Measurements from ENCODE around the gene NR1I3. TPM values are rescaled to one million over a fixed set of nuclear protein-coding genes. Genes with fewer than 3 reads are reported as not detected.

The NR1I3 gene
- total RNA-seq, 1 experiment from 2014 or later: not detected

- peak within 1 kb of the TSS; percentile 23 for H2BK5ac ChIP-seq (ENCODE audit: insufficient read length, low read length)
- H3K27ac Mint-ChIP-seq: peak within 1 kb of the TSS; percentile 92 to 99 (median 99)
- H3T11ph ChIP-seq (ENCODE audit: low read length): no peak within 1 kb of the TSS
- DNase-seq: peak; percentile 99
- H3K4me1 ChIP-seq (ENCODE audit: insufficient read depth, low read length): peaks cover 24% of the 10 kb centered on the region
- peaks cover 20 to 35% (median 29%) of the 10 kb centered on the region in 3 experiments; a peak in 6 of 7 replicates for H3K36me3 Mint-ChIP-seq (ENCODE audit: insufficient read depth in 1 of 3, low read depth in 3 of 3)
- H3K9me3 Mint-ChIP-seq: no peaks in the 10 kb centered on the region; a peak in 1 of 5 replicates
- H3K27me3 Mint-ChIP-seq (ENCODE audit: low read depth): no peaks in the 10 kb centered on the region
- no peaks in the 10 kb centered on the region for H3K79me1 ChIP-seq (ENCODE audit: insufficient read depth, low read depth, low read length, poor library complexity, severe bottlenecking)
- H3K9me3 ChIP-seq (ENCODE audit: control insufficient read depth, low read depth, low read length): no peaks in the 10 kb centered on the region
- H3K18ac ChIP-seq (ENCODE audit: insufficient read length, low read depth, low read length): peak within 1 kb of the TSS; percentile 93
- peak; percentile 56 for TF ChIP-seq CTCF (conservative IDR thresholded peaks at IDR 0.05)
- H2BK12ac ChIP-seq (ENCODE audit: insufficient read length, low read depth, low read length): peak within 1 kb of the TSS; percentile 64
- H2AK5ac ChIP-seq (ENCODE audit: insufficient read length, low read length): peak within 1 kb of the TSS; percentile 4
- H4K20me1 ChIP-seq (ENCODE audit: control insufficient read depth, insufficient read depth, insufficient read length): no peaks in the 10 kb centered on the region
- H3K23ac ChIP-seq (ENCODE audit: insufficient read length, low read depth, low read length): no peak within 1 kb of the TSS
- H4K91ac ChIP-seq (ENCODE audit: insufficient read length, low read depth, low read length): peak within 1 kb of the TSS; percentile 87
- peak within 1 kb of the TSS; percentile 91 for H3K4me3 Mint-ChIP-seq
- no peaks in the 10 kb centered on the region for H3K79me2 ChIP-seq (ENCODE audit: insufficient read depth, low read length)
- H2AFZ ChIP-seq (ENCODE audit: low read length): no peak within 1 kb of the TSS
- H3K4ac ChIP-seq (ENCODE audit: low read depth, low read length): peak within 1 kb of the TSS; percentile 0; the same call in 1 of the 2 replicates
- H2BK15ac ChIP-seq (ENCODE audit: low read depth, low read length): no peak within 1 kb of the TSS
- H3K56ac ChIP-seq (ENCODE audit: insufficient read length, low read depth, low read length): no peak within 1 kb of the TSS
- WGBS (ENCODE audit: extremely low coverage, insufficient read length, low lambda C conversion rate): no CpG with 5 or more reads among the region's 53 CpGs
- H2BK120ac ChIP-seq (ENCODE audit: low read depth, low read length, poor library complexity, severe bottlenecking): peak within 1 kb of the TSS; percentile 15
- peak within 1 kb of the TSS; percentile 26 for H4K5ac ChIP-seq (ENCODE audit: insufficient read length, low read depth, low read length)
- peak within 1 kb of the TSS; percentile 72 for H3K27ac ChIP-seq (ENCODE audit: insufficient read length, low read depth, low read length)
- H3K27me3 ChIP-seq (ENCODE audit: insufficient read depth, low read length): no peaks in the 10 kb centered on the region; the same call in 1 of the 2 replicates
- H3K9ac ChIP-seq (ENCODE audit: extremely low read depth, insufficient read length, low read length): peak within 1 kb of the TSS; percentile 69
- H3K4me1 Mint-ChIP-seq: peaks cover 51 to 55% of the 10 kb centered on the region in 2 experiments
- H3K4me2 ChIP-seq (ENCODE audit: insufficient read depth, insufficient read length, low read length): peak within 1 kb of the TSS; percentile 70
- peak within 1 kb of the TSS; percentile 16 for H4K8ac ChIP-seq (replicated peaks; ENCODE audit: insufficient read length, low read depth, low read length)
- peak within 1 kb of the TSS; percentile 95 for H3K14ac ChIP-seq (ENCODE audit: insufficient read depth, low read length)
- H3K23me2 ChIP-seq (ENCODE audit: insufficient read length, low read depth, low read length, poor library complexity, severe bottlenecking): peaks cover 7% of the 10 kb centered on the region
- H2BK20ac ChIP-seq (ENCODE audit: low read depth, low read length, poor library complexity, severe bottlenecking): no peak within 1 kb of the TSS
Measured at GRCh38 chr1:161201836-161202712, 35.9 kb downstream of the NR1I3 start, which contains the start of gene NDUFS2. Gene NDUFS2 (plus strand): TSS chr1:161202367. CDS start chr1:161202386, 19 bp downstream.

Data from H9 (cell line).